Spinal cord (tissue), 10 donors: ENCODE measurements around the gene KIF23. TPM values are rescaled to one million over a fixed set of nuclear protein-coding genes. Genes with fewer than 3 reads are reported as not detected.

Source experiments
- DNase-seq, 6 donors: peaks; one replicate each; pipeline versions ENCODE4 v3.0.0 to v3.0.0-alpha.2; 2013 to 2015; ENCODE audit warnings: low spot score in 6 of 6, low read depth in 4 of 6
- H3K27ac ChIP-seq: one replicate; pipeline ENCODE4 v1.5.1; 2013; ENCODE audit warnings: low read depth, low read length, control low read depth
- H3K27me3 ChIP-seq: one replicate; pipeline ENCODE4 v1.6.1; 2013; ENCODE audit warnings: low read length; ENCODE audit not compliant: control insufficient read depth, insufficient read depth
- H3K36me3 ChIP-seq: one replicate; pipeline ENCODE4 v1.6.1; 2013; ENCODE audit warnings: low read length; ENCODE audit not compliant: control insufficient read depth, insufficient read depth
- H3K4me1 ChIP-seq: one replicate; pipeline ENCODE4 v1.6.1; 2013; ENCODE audit warnings: low read length; ENCODE audit not compliant: control insufficient read depth, insufficient read depth
- H3K4me3 ChIP-seq: one replicate; pipeline ENCODE4 v1.5.1; 2013; ENCODE audit warnings: low read depth, low read length, control low read depth
- H3K9me3 ChIP-seq: one replicate; pipeline ENCODE4 v1.6.1; 2013; ENCODE audit warnings: low read length; ENCODE audit not compliant: control insufficient read depth, insufficient read depth
- WGBS: methylation state at CpG from one replicate; pipeline ENCODE4 v1.1.5; 2013; ENCODE audit warnings: missing lambda C conversion rate; ENCODE audit not compliant: insufficient coverage; 5-methylcytosine and 5-hydroxymethylcytosine counted together
- polyA plus RNA-seq, 2 donors: library from polyadenylated mRNA; unstranded; fragments of 120-200 nt; gene quantifications; one replicate each; pipeline ENCODE4 v1.2.1, GENCODE V29; 2013; ENCODE audit not compliant: insufficient read length in 2 of 2
- total RNA-seq, 2 donors: library from RNA; depleted of rRNA in 1 of 2; stranded (reverse); fragments of 120-200 nt in 1 of 2; fragments of >200 nt in 1 of 2; gene quantifications; one replicate each; pipeline versions ENCODE4 v1.2.3 to v1.2.4, GENCODE V29; 2013 to 2014
- donor health status: healthy.

The KIF23 gene
- total and polyA plus RNA-seq, 4 donors = 13.0 to 21.0 (median 13.4) TPM

GRCh38 chr15:69393831-69394491 is 20.2 kb upstream of the KIF23 start:
- no peak overlapping the region for H3K4me3 ChIP-seq
- DNase-seq = no peak
- 66% methylated on average over 11 of the region's 11 CpGs for WGBS
- H3K9me3 ChIP-seq = no peaks in the 10 kb centered on the region
- H3K27ac ChIP-seq = no peak overlapping the region
- H3K4me1 ChIP-seq = peaks cover 10% of the 10 kb centered on the region
- H3K27me3 ChIP-seq = no peaks in the 10 kb centered on the region
- no peaks in the 10 kb centered on the region for H3K36me3 ChIP-seq

GRCh38 chr15:69394556-69395282 is 19.4 kb upstream of the KIF23 start:
- Histone ChIP-seq H3K27me3 (no peaks in the 10 kb centered on the region), H3K4me1 (peaks cover 10% of the 10 kb centered on the region), H3K9me3 (no peaks in the 10 kb centered on the region), H3K27ac (no peak overlapping the region), H3K4me3 (no peak overlapping the region), H3K36me3 (no peaks in the 10 kb centered on the region)
- peak; percentile 62 to 95 (median 77) for DNase-seq
- 18% methylated on average over 36 of the region's 36 CpGs for WGBS

GRCh38 chr15:69395460-69395859 is 18.7 kb upstream of the KIF23 start:
- H3K27ac ChIP-seq = no peak overlapping the region
- whole genome bisulfite sequencing = 93% methylated on average over 7 of the region's 10 CpGs

GRCh38 chr15:69395991-69396390 is 18.2 kb upstream of the KIF23 start:
- WGBS = 85% methylated on average over 5 of the region's 5 CpGs
- peaks cover 10% of the 10 kb centered on the region for H3K4me1 ChIP-seq
- H3K36me3 ChIP-seq = no peaks in the 10 kb centered on the region
- H3K4me3 ChIP-seq = no peak overlapping the region
- H3K27me3 ChIP-seq = no peaks in the 10 kb centered on the region
- DNase-seq = no peak
- H3K27ac ChIP-seq = no peak overlapping the region
- H3K9me3 ChIP-seq = no peaks in the 10 kb centered on the region

More at GRCh38 chr15:69395460-69395859, 18.7 kb upstream of the KIF23 start:
- H3K27me3 ChIP-seq = no peaks in the 10 kb centered on the region
- H3K36me3 ChIP-seq = no peaks in the 10 kb centered on the region
- peaks cover 10% of the 10 kb centered on the region for H3K4me1 ChIP-seq
- H3K9me3 ChIP-seq = no peaks in the 10 kb centered on the region
- H3K4me3 ChIP-seq = no peak overlapping the region
- no peak for DNase-seq

- Histone ChIP-seq H3K27ac (no peak overlapping the region), H3K36me3 (no peaks in the 10 kb centered on the region), H3K4me1 (peaks cover 10% of the 10 kb centered on the region), H3K27me3 (no peaks in the 10 kb centered on the region), H3K4me3 (no peak overlapping the region), H3K9me3 (no peaks in the 10 kb centered on the region)
- no peak for DNase-seq
- 61% methylated on average over 4 of the region's 7 CpGs for WGBS
These were observed 15.7 kb upstream of the KIF23 start for GRCh38 chr15:69398491-69398891.

- no peak overlapping the region for H3K27ac ChIP-seq
- no peaks in the 10 kb centered on the region for H3K36me3 ChIP-seq
- H3K4me1 ChIP-seq = no peaks in the 10 kb centered on the region
- no peaks in the 10 kb centered on the region for H3K27me3 ChIP-seq
- WGBS = 79% methylated on average over 4 of the region's 6 CpGs
- no peak for DNase-seq
- no peaks in the 10 kb centered on the region for H3K9me3 ChIP-seq
- H3K4me3 ChIP-seq = no peak overlapping the region
These were observed 13.3 kb upstream of the KIF23 start for GRCh38 chr15:69400850-69401249.

GRCh38 chr15:69402816-69403215 is 11.3 kb upstream of the KIF23 start:
- Histone ChIP-seq H3K27ac (no peak overlapping the region), H3K4me3 (no peak overlapping the region), H3K9me3 (no peaks in the 10 kb centered on the region), H3K27me3 (no peaks in the 10 kb centered on the region), H3K36me3 (no peaks in the 10 kb centered on the region), H3K4me1 (no peaks in the 10 kb centered on the region)
- 100% methylated on average over 1 of the region's 2 CpGs for WGBS
- no peak for DNase-seq

GRCh38 chr15:69403594-69403993 is 10.6 kb upstream of the KIF23 start:
- Histone ChIP-seq H3K36me3 (no peaks in the 10 kb centered on the region), H3K27ac (no peak overlapping the region), H3K4me1 (no peaks in the 10 kb centered on the region), H3K9me3 (no peaks in the 10 kb centered on the region), H3K27me3 (no peaks in the 10 kb centered on the region), H3K4me3 (no peak overlapping the region)
- WGBS = 86% methylated on average over 3 of the region's 4 CpGs
- no peak for DNase-seq

- WGBS = 100% methylated on average over 1 of the region's 3 CpGs
These were observed 9.0 kb upstream of the KIF23 start for GRCh38 chr15:69405110-69405509.

More at GRCh38 chr15:69405110-69405509, 9.0 kb upstream of the KIF23 start:
- H3K27me3 ChIP-seq = no peaks in the 10 kb centered on the region
- no peaks in the 10 kb centered on the region for H3K9me3 ChIP-seq
- no peak overlapping the region for H3K4me3 ChIP-seq
- H3K36me3 ChIP-seq = no peaks in the 10 kb centered on the region
- no peaks in the 10 kb centered on the region for H3K4me1 ChIP-seq
- no peak for DNase-seq
- no peak overlapping the region for H3K27ac ChIP-seq
